ENCODE measurements around the gene FEM1B.

- TF ChIP-seq CTCF (IDR thresholded peaks at IDR 0.05) (no peak), POLR2A (IDR thresholded peaks at IDR 0.05) (no peak), EP300 (IDR thresholded peaks at IDR 0.05; ENCODE audit: low read depth) (no peak), POLR2AphosphoS5 (IDR thresholded peaks at IDR 0.05) (no peak)
These were observed 13.3 kb upstream of the FEM1B start for GRCh38 chr15:68264282-68264681.
